HEK293 (cell line): ENCODE measurements around the gene WDR91.

Source experiments
- CTCF ChIA-PET: fragments of 350-600 bp; formaldehyde crosslinking; extraction: SDS; loops from one replicate; lab custom pipeline; 2021; ENCODE audit warnings: antibody characterized with exemption; lab: Yijun Ruan, JAX
- POLR2A ChIA-PET: fragments of 300-600 bp; formaldehyde crosslinking; extraction: SDS; loops from one replicate; lab custom pipeline; 2020; ENCODE audit warnings: antibody characterized with exemption, inconsistent platforms; lab: Yijun Ruan, JAX
- H3K27ac ChIP-seq: fragments of 200-500 bp; sonication (Bioruptor generic); 2 replicates; pipeline ENCODE4 v1.5.1; 2014; ENCODE audit warnings: low read depth, low read length, control low read depth, inconsistent platforms; ENCODE audit errors: extremely low read depth
- H3K36me3 ChIP-seq, 2 experiments: fragments of 200-500 bp in 1 of 2; sonication (Bioruptor generic) in 1 of 2; 1 replicate in 1 of 2; 2 replicates in 1 of 2; pipeline ENCODE4 v1.5.1; 2014 to 2017; ENCODE audit warnings: inconsistent platforms in 2 of 2, low read length in 2 of 2; ENCODE audit not compliant: control insufficient read depth in 2 of 2, insufficient read depth in 1 of 2
- H3K4me1 ChIP-seq: fragments of 200-500 bp; sonication (Bioruptor generic); 2 replicates; pipeline ENCODE4 v1.5.1; 2014; ENCODE audit warnings: mild to moderate bottlenecking, low read length, inconsistent platforms; ENCODE audit not compliant: control insufficient read depth, insufficient read depth
- H3K4me3 ChIP-seq: 2 replicates; pipeline ENCODE4 v1.5.1; 2011; ENCODE audit warnings: low read depth, mild to moderate bottlenecking, control low read depth, low read length, moderate library complexity
- H3K9me3 ChIP-seq: fragments of 200-500 bp; sonication (Bioruptor generic); 2 replicates; pipeline ENCODE4 v1.5.1; 2014; ENCODE audit warnings: low read depth, low read length, inconsistent platforms; ENCODE audit not compliant: control insufficient read depth, insufficient read depth
- CTCF ChIP-seq: fragments of 450-650 bp; formaldehyde crosslinking; IDR thresholded peaks from 2 replicates; pipeline ENCODE4 v1.5.1; 2016; ENCODE audit warnings: missing biosample characterization, missing genetic modification characterization
- HOXD13 ChIP-seq: sonication (generic); formaldehyde crosslinking; IDR thresholded peaks from 2 replicates; pipeline ENCODE4 v1.8.0; 2022; ENCODE audit warnings: missing genetic modification reagents, borderline replicate concordance
- KLF16 ChIP-seq: fragments of 450-650 bp; formaldehyde crosslinking; IDR thresholded peaks from 2 replicates; pipeline ENCODE4 v1.5.1; 2017; ENCODE audit warnings: missing biosample characterization, missing genetic modification characterization
- KLF9 ChIP-seq: fragments of 450-650 bp; formaldehyde crosslinking; IDR thresholded peaks from 2 replicates; pipeline ENCODE4 v1.5.1; 2016; ENCODE audit warnings: missing biosample characterization, missing genetic modification characterization, low read depth
- PRDM4 ChIP-seq: fragments of 450-650 bp; formaldehyde crosslinking; IDR thresholded peaks from 2 replicates; pipeline ENCODE4 v1.5.1; 2017; ENCODE audit warnings: missing biosample characterization, missing genetic modification characterization
- REPIN1 ChIP-seq: fragments of 450-650 bp; formaldehyde crosslinking; IDR thresholded peaks from 2 replicates; pipeline ENCODE4 v1.5.1; 2017; ENCODE audit warnings: missing biosample characterization, missing genetic modification characterization, low read depth
- TSHZ1 ChIP-seq: fragments of 450-650 bp; formaldehyde crosslinking; IDR thresholded peaks from 2 replicates; pipeline ENCODE4 v1.5.1; 2016; ENCODE audit warnings: missing biosample characterization, missing genetic modification characterization, borderline replicate concordance
- ZBTB17 ChIP-seq: fragments of 450-650 bp; formaldehyde crosslinking; IDR thresholded peaks from 2 replicates; pipeline ENCODE4 v1.5.1; 2016; ENCODE audit warnings: missing biosample characterization, missing genetic modification characterization
- ZBTB6 ChIP-seq: fragments of 450-650 bp; formaldehyde crosslinking; IDR thresholded peaks from 2 replicates; pipeline ENCODE4 v1.5.1; 2017; ENCODE audit warnings: missing biosample characterization, missing genetic modification characterization
- ZFP69B ChIP-seq: fragments of 450-650 bp; formaldehyde crosslinking; IDR thresholded peaks from 2 replicates; pipeline ENCODE4 v1.5.1; 2016; ENCODE audit warnings: missing biosample characterization, missing genetic modification characterization
- ZIC2 ChIP-seq: fragments of 450-650 bp; formaldehyde crosslinking; IDR thresholded peaks from 2 replicates; pipeline ENCODE4 v1.5.1; 2016; ENCODE audit warnings: missing biosample characterization, missing genetic modification characterization
- ZNF155 ChIP-seq: fragments of 450-650 bp; formaldehyde crosslinking; IDR thresholded peaks from 2 replicates; pipeline ENCODE4 v1.5.1; 2016; ENCODE audit warnings: missing biosample characterization, missing genetic modification characterization
- ZNF223 ChIP-seq: fragments of 450-650 bp; formaldehyde crosslinking; IDR thresholded peaks from 2 replicates; pipeline ENCODE4 v1.5.1; 2016; ENCODE audit warnings: missing biosample characterization, missing genetic modification characterization
- ZNF26 ChIP-seq: fragments of 450-650 bp; formaldehyde crosslinking; IDR thresholded peaks from 2 replicates; pipeline ENCODE4 v1.5.1; 2016; ENCODE audit warnings: missing biosample characterization, missing genetic modification characterization
- ZNF311 ChIP-seq: fragments of 450-650 bp; formaldehyde crosslinking; IDR thresholded peaks from 2 replicates; pipeline ENCODE4 v1.5.1; 2017; ENCODE audit warnings: missing biosample characterization, missing genetic modification characterization, borderline replicate concordance
- ZNF48 ChIP-seq: fragments of 450-650 bp; formaldehyde crosslinking; IDR thresholded peaks from 2 replicates; pipeline ENCODE4 v1.5.1; 2016; ENCODE audit warnings: missing biosample characterization, missing genetic modification characterization
- ZNF530 ChIP-seq: fragments of 450-650 bp; formaldehyde crosslinking; IDR thresholded peaks from 2 replicates; pipeline ENCODE4 v1.5.1; 2016; ENCODE audit warnings: low read depth, missing biosample characterization, missing genetic modification characterization
- ZNF629 ChIP-seq: fragments of 450-650 bp; formaldehyde crosslinking; IDR thresholded peaks from 2 replicates; pipeline ENCODE4 v1.5.1; 2017; ENCODE audit warnings: missing biosample characterization, missing genetic modification characterization
- ZSCAN23 ChIP-seq: fragments of 450-650 bp; formaldehyde crosslinking; IDR thresholded peaks from 2 replicates; pipeline ENCODE4 v1.5.1; 2016; ENCODE audit warnings: missing biosample characterization, missing genetic modification characterization

The WDR91 gene

GRCh38 chr7:135195968-135196629 is 15.2 kb downstream of the WDR91 start:
- H3K36me3 ChIP-seq, result peaks cover 0 to 74% of the 10 kb centered on the region in 2 experiments; a peak in 2 of 3 replicates

GRCh38 chr7:135195156-135195555 is 16.2 kb downstream of the WDR91 start:
- CTCF ChIA-PET, result no interaction called here
- POLR2A ChIA-PET, result no interaction called here
- Histone ChIP-seq H3K27ac (no peak overlapping the region), H3K4me3 (no peak overlapping the region), H3K9me3 (no peaks in the 10 kb centered on the region), H3K4me1 (no peaks in the 10 kb centered on the region), H3K36me3 (peaks cover 0 to 72% of the 10 kb centered on the region in 2 experiments; a peak in 2 of 3 replicates)
- TF ChIP-seq ZBTB6 (tag by site-specific recombination), result no peak
- TF ChIP-seq ZNF629, result no peak
- TF ChIP-seq ZIC2 (tag by site-specific recombination), result no peak
- TF ChIP-seq ZNF530 (tag by site-specific recombination), result no peak
- no peak for TF ChIP-seq ZNF155 (tag by site-specific recombination)
- no peak for TF ChIP-seq ZNF223 (tag by site-specific recombination)
- TF ChIP-seq ZNF48, result no peak
- TF ChIP-seq HOXD13, result no peak
- TF ChIP-seq PRDM4 (tag by site-specific recombination), result no peak
- TF ChIP-seq REPIN1 (tag by site-specific recombination), result no peak
- TF ChIP-seq ZFP69B (tag by site-specific recombination), result no peak
- TF ChIP-seq ZNF311 (tag by site-specific recombination), result no peak
- TF ChIP-seq ZBTB17 (tag by site-specific recombination), result no peak
- no peak for TF ChIP-seq ZNF26

More at GRCh38 chr7:135195968-135196629, 15.2 kb downstream of the WDR91 start:
- Histone ChIP-seq H3K4me3 (no peak overlapping the region), H3K9me3 (no peaks in the 10 kb centered on the region), H3K4me1 (peaks cover 4% of the 10 kb centered on the region), H3K27ac (no peak overlapping the region)
- POLR2A ChIA-PET, result no interaction called here
- TF ChIP-seq ZSCAN23 (tag by site-specific recombination) (no peak), KLF9 (tag by site-specific recombination) (no peak), CTCF (no peak), ZIC2 (tag by site-specific recombination) (peak; percentile 31; the same call in 1 of the 2 replicates), TSHZ1 (tag by site-specific recombination) (no peak), KLF16 (tag by site-specific recombination) (no peak)
- CTCF ChIA-PET, result no interaction called here
